Measurements from ENCODE around the gene CHST8.

Gene CHST8

GRCh38 chr19:33754361-33754760, 132.6 kb downstream of the CHST8 start:
- H3K4me3 ChIP-seq (ENCODE audit: low read depth, low read length), result no peak overlapping the region
- TF ChIP-seq CTCF (IDR thresholded peaks at IDR 0.05; ENCODE audit: low read depth, low read length), result no peak

- H3K4me3 ChIP-seq (ENCODE audit: low read depth, low read length), result no peak overlapping the region
- no peak for TF ChIP-seq CTCF (IDR thresholded peaks at IDR 0.05; ENCODE audit: low read depth, low read length)
These were observed 133.6 kb downstream of the CHST8 start for GRCh38 chr19:33755099-33756035.

- H3K4me3 ChIP-seq (ENCODE audit: low read depth, low read length), result no peak overlapping the region
- no peak for TF ChIP-seq CTCF (IDR thresholded peaks at IDR 0.05; ENCODE audit: low read depth, low read length)
These were observed 134.4 kb downstream of the CHST8 start for GRCh38 chr19:33756177-33756576.

- no peak overlapping the region for H3K4me3 ChIP-seq (ENCODE audit: low read depth, low read length)
- no peak for TF ChIP-seq CTCF (IDR thresholded peaks at IDR 0.05; ENCODE audit: low read depth, low read length)
These were observed 136.8 kb downstream of the CHST8 start for GRCh38 chr19:33758541-33759013.

GRCh38 chr19:33759356-33759755, 137.6 kb downstream of the CHST8 start:
- TF ChIP-seq CTCF (IDR thresholded peaks at IDR 0.05; ENCODE audit: low read depth, low read length), result no peak
- no peak overlapping the region for H3K4me3 ChIP-seq (ENCODE audit: low read depth, low read length)

- TF ChIP-seq CTCF (IDR thresholded peaks at IDR 0.05; ENCODE audit: low read depth, low read length), result no peak
These were observed 142.0 kb downstream of the CHST8 start for GRCh38 chr19:33763633-33764371.

GRCh38 chr19:33766623-33767022, 144.9 kb downstream of the CHST8 start:
- H3K4me3 ChIP-seq (ENCODE audit: low read depth, low read length), result no peak overlapping the region
- no peak for TF ChIP-seq CTCF (IDR thresholded peaks at IDR 0.05; ENCODE audit: low read depth, low read length)

More at GRCh38 chr19:33763633-33764371, 142.0 kb downstream of the CHST8 start:
- H3K4me3 ChIP-seq (ENCODE audit: low read depth, low read length), result no peak overlapping the region
